Trophoblast cell (in vitro differentiated cells and primary cell): ENCODE results near the gene FUT8.

ENCODE experiments used
- DNase-seq, 2 donors: peaks; one replicate each; pipeline ENCODE4 v3.0.0-alpha.2; 2016
- H2AFZ ChIP-seq: 2 replicates; pipeline ENCODE4 v1.6.1; 2013; ENCODE audit warnings: low read length, moderate library complexity, mild to moderate bottlenecking; ENCODE audit not compliant: insufficient read depth, poor library complexity
- H2AK5ac ChIP-seq: 2 replicates; pipeline ENCODE4 v1.6.1; 2013; ENCODE audit warnings: mild to moderate bottlenecking, low read length
- H2BK120ac ChIP-seq: 2 replicates; pipeline ENCODE4 v1.6.1; 2013; ENCODE audit warnings: low read length, mild to moderate bottlenecking, moderate library complexity; ENCODE audit not compliant: insufficient read depth, poor library complexity
- H2BK12ac ChIP-seq: 2 replicates; pipeline ENCODE4 v1.6.1; 2013; ENCODE audit warnings: mild to moderate bottlenecking, low read length, moderate library complexity
- H2BK5ac ChIP-seq: 2 replicates; pipeline ENCODE4 v1.6.1; 2013; ENCODE audit warnings: low read length, low read depth, moderate library complexity, mild to moderate bottlenecking; ENCODE audit not compliant: poor library complexity
- H3K14ac ChIP-seq: 2 replicates; pipeline ENCODE4 v1.6.1; 2013; ENCODE audit warnings: mild to moderate bottlenecking, low read length
- H3K18ac ChIP-seq: 2 replicates; pipeline ENCODE4 v1.6.1; 2013; ENCODE audit warnings: mild to moderate bottlenecking, low read length
- H3K23ac ChIP-seq: 2 replicates; pipeline ENCODE4 v1.6.1; 2013; ENCODE audit warnings: low read length
- H3K27ac ChIP-seq: 2 replicates; pipeline ENCODE4 v1.5.1; 2013; ENCODE audit warnings: low read depth, mild to moderate bottlenecking, inconsistent platforms, low read length, moderate library complexity
- H3K27me3 ChIP-seq: 2 replicates; pipeline ENCODE4 v1.6.1; 2013; ENCODE audit warnings: inconsistent platforms, mild to moderate bottlenecking, low read length, moderate library complexity; ENCODE audit not compliant: insufficient read depth
- H3K36me3 ChIP-seq, 2 experiments: 1 replicate in 1 of 2; 2 replicates in 1 of 2; pipeline ENCODE4 v1.6.1; 2013; ENCODE audit warnings: low read length in 2 of 2, mild to moderate bottlenecking in 2 of 2, moderate library complexity in 1 of 2; ENCODE audit not compliant: insufficient read depth in 2 of 2, control insufficient read depth in 1 of 2
- H3K4ac ChIP-seq: 2 replicates; pipeline ENCODE4 v1.6.1; 2013; ENCODE audit warnings: low read depth, mild to moderate bottlenecking, low read length, moderate library complexity
- H3K4me1 ChIP-seq, 2 experiments: 1 replicate in 1 of 2; 2 replicates in 1 of 2; pipeline ENCODE4 v1.6.1; 2013; ENCODE audit warnings: low read length in 2 of 2, mild to moderate bottlenecking in 2 of 2, moderate library complexity in 1 of 2; ENCODE audit not compliant: insufficient read depth in 2 of 2, control insufficient read depth in 1 of 2
- H3K4me2 ChIP-seq: 2 replicates; pipeline ENCODE4 v1.6.1; 2013; ENCODE audit warnings: inconsistent platforms, mild to moderate bottlenecking, low read length, moderate library complexity
- H3K4me3 ChIP-seq: 2 replicates; pipeline ENCODE4 v1.5.1; 2013; ENCODE audit warnings: mild to moderate bottlenecking, low read depth, low read length, inconsistent platforms
- H3K79me1 ChIP-seq: one replicate; pipeline ENCODE4 v1.6.1; 2013; ENCODE audit warnings: low read length
- H3K79me2 ChIP-seq: 2 replicates; pipeline ENCODE4 v1.6.1; 2013; ENCODE audit warnings: low read length, mild to moderate bottlenecking; ENCODE audit not compliant: control insufficient read depth, insufficient read depth, poor library complexity
- H3K9ac ChIP-seq: 2 replicates; pipeline ENCODE4 v1.6.1; 2013; ENCODE audit warnings: mild to moderate bottlenecking, low read length
- H3K9me3 ChIP-seq: 2 replicates; pipeline ENCODE4 v1.6.1; 2013; ENCODE audit warnings: low read depth, mild to moderate bottlenecking, control low read depth, inconsistent platforms, low read length; ENCODE audit not compliant: insufficient read depth
- H4K12ac ChIP-seq: 2 replicates; pipeline ENCODE4 v1.6.1; 2013; ENCODE audit warnings: low read depth, mild to moderate bottlenecking, low read length, moderate library complexity
- H4K8ac ChIP-seq: 2 replicates; pipeline ENCODE4 v1.6.1; 2013; ENCODE audit warnings: low read depth, mild to moderate bottlenecking, low read length, moderate library complexity
- H4K91ac ChIP-seq: one replicate; pipeline ENCODE4 v1.6.1; 2013; ENCODE audit warnings: low read depth, mild to moderate bottlenecking, low read length, moderate library complexity
- WGBS: extraction: QIAGEN DNeasy Blood & Tissue Kit; methylation state at CpG from one replicate; pipeline ENCODE4 v1.1.7; 2013; ENCODE audit warnings: missing lambda C conversion rate; ENCODE audit not compliant: insufficient read length, insufficient coverage; ENCODE audit errors: extremely low coverage; 5-methylcytosine and 5-hydroxymethylcytosine counted together

FUT8 gene

GRCh38 chr14:65613131-65613650, 200.7 kb downstream of the FUT8 start:
- Histone ChIP-seq H3K79me1 (no peaks in the 10 kb centered on the region), H3K18ac (no peak overlapping the region), H3K36me3 (peaks cover 3 to 8% of the 10 kb centered on the region in 2 experiments), H3K27ac (no peak overlapping the region), H3K4me3 (no peak overlapping the region), H3K14ac (no peak overlapping the region), H2AK5ac (no peak overlapping the region), H3K23ac (no peak overlapping the region), H3K9me3 (no peaks in the 10 kb centered on the region), H3K4ac (no peak overlapping the region), H3K27me3 (no peaks in the 10 kb centered on the region), H2BK5ac (no peak overlapping the region), H2BK12ac (no peak overlapping the region), H4K8ac (no peak overlapping the region), H3K4me2 (no peak overlapping the region), H4K91ac (no peak overlapping the region), H3K9ac (no peak overlapping the region), H3K4me1 (no peaks in the 10 kb centered on the region), H2BK120ac (no peak overlapping the region), H3K79me2 (no peaks in the 10 kb centered on the region), H4K12ac (no peak overlapping the region), H2AFZ (no peak overlapping the region)
- WGBS, result no CpG with 5 or more reads among the region's 3 CpGs
- DNase-seq, result no peak

- Histone ChIP-seq H2BK12ac (no peak overlapping the region), H3K9ac (no peak overlapping the region), H3K14ac (no peak overlapping the region), H4K12ac (no peak overlapping the region), H3K27ac (no peak overlapping the region), H3K36me3 (peaks cover 3 to 6% of the 10 kb centered on the region in 2 experiments), H3K4me3 (no peak overlapping the region), H2AFZ (no peak overlapping the region), H3K9me3 (no peaks in the 10 kb centered on the region), H4K91ac (no peak overlapping the region), H4K8ac (no peak overlapping the region), H3K4me2 (no peak overlapping the region), H3K4me1 (no peaks in the 10 kb centered on the region), H3K27me3 (no peaks in the 10 kb centered on the region), H2BK120ac (no peak overlapping the region), H3K79me2 (no peaks in the 10 kb centered on the region), H3K79me1 (no peaks in the 10 kb centered on the region), H3K4ac (no peak overlapping the region), H3K18ac (no peak overlapping the region), H3K23ac (no peak overlapping the region), H2BK5ac (no peak overlapping the region), H2AK5ac (no peak overlapping the region)
- no peak for DNase-seq
- WGBS, result no CpG with 5 or more reads among the region's 3 CpGs
These were observed 206.5 kb downstream of the FUT8 start for GRCh38 chr14:65618996-65619395.

- Histone ChIP-seq H3K23ac (no peak overlapping the region), H2BK120ac (no peak overlapping the region), H3K36me3 (peaks cover 3 to 8% of the 10 kb centered on the region in 2 experiments), H3K4me1 (no peaks in the 10 kb centered on the region), H3K4me2 (no peak overlapping the region), H3K27me3 (no peaks in the 10 kb centered on the region), H2BK5ac (no peak overlapping the region), H2AFZ (no peak overlapping the region), H3K4me3 (no peak overlapping the region), H4K8ac (no peak overlapping the region), H2AK5ac (no peak overlapping the region), H3K27ac (no peak overlapping the region), H3K18ac (no peak overlapping the region), H3K9me3 (no peaks in the 10 kb centered on the region), H3K9ac (no peak overlapping the region), H3K79me1 (no peaks in the 10 kb centered on the region), H3K79me2 (no peaks in the 10 kb centered on the region), H4K91ac (no peak overlapping the region), H3K4ac (no peak overlapping the region), H3K14ac (no peak overlapping the region), H2BK12ac (no peak overlapping the region), H4K12ac (no peak overlapping the region)
- DNase-seq, result no peak
These were observed 207.7 kb downstream of the FUT8 start for GRCh38 chr14:65620195-65620594.

GRCh38 chr14:65622703-65623102, 210.2 kb downstream of the FUT8 start:
- H3K14ac ChIP-seq, result no peak overlapping the region
- no peak overlapping the region for H2AK5ac ChIP-seq
- no CpG with 5 or more reads among the region's 5 CpGs for WGBS
- H4K12ac ChIP-seq, result no peak overlapping the region
- no peak overlapping the region for H2BK12ac ChIP-seq
- no peak overlapping the region for H4K91ac ChIP-seq
- H3K23ac ChIP-seq, result no peak overlapping the region
- H3K79me1 ChIP-seq, result no peaks in the 10 kb centered on the region
- no peak for DNase-seq
- H2BK5ac ChIP-seq, result no peak overlapping the region
- H3K9ac ChIP-seq, result no peak overlapping the region
- H3K27ac ChIP-seq, result no peak overlapping the region
- H3K18ac ChIP-seq, result no peak overlapping the region
- no peak overlapping the region for H3K4me2 ChIP-seq
- H3K9me3 ChIP-seq, result no peaks in the 10 kb centered on the region
- no peak overlapping the region for H2BK120ac ChIP-seq
- no peak overlapping the region for H3K4ac ChIP-seq
- H4K8ac ChIP-seq, result no peak overlapping the region
- H3K36me3 ChIP-seq, result peaks cover under 1 to 5% of the 10 kb centered on the region in 2 experiments
- no peaks in the 10 kb centered on the region for H3K79me2 ChIP-seq
- H3K4me3 ChIP-seq, result no peak overlapping the region
- H2AFZ ChIP-seq, result no peak overlapping the region
- no peaks in the 10 kb centered on the region for H3K27me3 ChIP-seq
- no peaks in the 10 kb centered on the region for H3K4me1 ChIP-seq
